Cerebellar cortex (tissue), 1 donor: ENCODE measurements around the gene MCTP1.

Experiments used
- DNase-seq: peaks from one replicate; pipeline ENCODE4 v3.0.0-alpha.2; 2015; ENCODE audit warnings: low spot score

MCTP1 gene

DNA sequence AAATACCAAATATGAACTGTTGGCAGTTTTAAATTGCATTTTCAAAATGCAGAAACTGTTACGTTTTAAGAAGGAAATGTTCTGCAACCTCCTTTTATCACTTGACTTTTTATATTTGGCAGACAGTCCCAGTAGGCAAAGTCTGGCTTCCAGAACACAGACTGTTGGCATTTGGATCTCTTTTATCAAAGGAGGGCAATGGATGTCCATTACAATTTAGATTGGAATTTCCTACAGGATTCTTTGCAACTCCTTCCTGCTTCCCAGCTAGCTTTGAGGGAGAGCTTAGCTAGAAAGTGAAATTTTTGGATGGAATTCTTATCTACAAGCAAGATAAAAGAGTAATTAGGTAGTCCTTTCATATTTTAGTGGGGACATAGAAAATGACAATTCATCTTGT is 523.8 kb downstream of the MCTP1 start:
- DNase-seq: no peak

DNA sequence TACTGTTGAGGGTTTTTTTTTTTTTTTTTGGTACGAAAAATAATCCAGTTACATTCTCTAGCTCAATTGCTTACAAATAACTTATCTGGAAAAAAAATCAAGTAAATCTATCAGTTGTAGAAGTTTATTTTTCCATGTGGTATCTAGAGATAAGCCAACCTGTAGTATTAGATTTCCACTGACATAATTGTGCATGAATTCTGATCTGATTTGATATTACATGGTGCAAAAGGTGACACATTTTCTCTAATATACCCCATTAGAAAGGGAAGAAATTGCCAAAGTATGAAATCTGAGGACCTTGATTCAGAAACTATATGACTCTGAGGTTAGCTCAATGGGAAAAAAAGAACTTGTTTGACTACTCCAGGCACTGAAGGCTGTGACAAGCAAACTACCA is 524.9 kb downstream of the MCTP1 start:
- no peak for DNase-seq

GRCh38 chr5:94759022-94759421 is 525.9 kb downstream of the MCTP1 start:
- DNase-seq: no peak

DNA sequence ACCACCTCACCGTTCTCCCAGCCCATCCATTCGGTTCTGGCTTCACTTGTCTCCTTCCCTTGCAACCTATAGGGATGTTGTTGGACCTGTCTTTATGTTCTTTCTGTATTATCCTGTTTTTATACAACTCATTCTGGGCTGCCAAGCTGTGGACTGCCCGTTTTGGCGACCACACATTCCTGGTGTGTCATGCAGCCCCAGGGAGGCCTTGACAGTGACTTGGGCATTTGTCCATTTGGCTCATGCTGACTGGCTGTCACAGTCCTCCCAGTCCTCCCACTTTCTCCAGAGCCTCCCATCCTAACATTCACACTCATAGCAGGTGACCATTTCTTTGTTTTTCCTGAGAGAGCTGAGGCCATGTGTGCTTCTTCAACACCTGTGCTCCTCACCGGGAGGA is 530.1 kb downstream of the MCTP1 start:
- DNase-seq: peak; percentile 36

- DNase-seq: no peak
Measured at GRCh38 chr5:94751460-94751859, 533.4 kb downstream of the MCTP1 start.

GRCh38 chr5:94750681-94751080 is 534.2 kb downstream of the MCTP1 start:
- peak; percentile 79 for DNase-seq

DNA sequence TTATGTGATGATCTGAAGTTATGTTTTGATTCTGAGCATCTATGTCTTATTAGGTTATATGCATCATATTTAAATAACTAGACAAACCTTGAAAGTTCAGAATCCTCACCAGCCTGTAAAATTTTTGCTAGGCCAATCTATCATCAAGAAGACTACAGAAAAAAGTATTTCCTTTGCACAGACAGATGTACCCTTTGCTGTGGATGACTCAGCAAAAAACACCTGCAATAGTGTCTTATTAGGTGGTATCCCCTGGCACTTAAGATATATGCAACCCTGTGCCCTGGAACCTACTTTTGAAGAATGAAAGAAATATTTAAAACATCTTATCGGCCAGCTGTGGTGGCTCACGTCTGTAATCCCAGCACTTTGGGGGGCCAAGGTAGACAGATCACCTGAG is 535.9 kb downstream of the MCTP1 start:
- DNase-seq: no peak

GRCh38 chr5:94748212-94748611 is 536.7 kb downstream of the MCTP1 start:
- no peak for DNase-seq

DNA sequence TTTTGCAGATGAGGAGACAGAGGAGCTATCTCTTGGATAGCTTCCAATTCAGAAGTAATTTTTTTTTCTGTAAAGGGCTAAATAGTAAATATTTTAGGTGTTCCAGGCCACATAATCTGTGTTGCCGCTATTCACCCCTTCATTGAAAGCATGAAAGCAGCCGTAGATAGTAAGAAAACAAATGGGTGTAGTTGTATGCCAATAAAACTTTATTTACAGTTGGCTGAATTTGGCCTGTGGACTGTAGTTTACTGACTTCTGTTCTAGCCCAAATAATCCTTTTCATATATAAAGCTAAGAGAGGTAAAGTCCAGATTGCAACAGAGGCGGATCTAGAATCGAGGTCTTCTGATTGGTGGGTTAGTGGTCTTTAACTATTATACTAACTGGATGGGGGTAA is 537.5 kb downstream of the MCTP1 start:
- DNase-seq: no peak

GRCh38 chr5:94746731-94747124 is 538.2 kb downstream of the MCTP1 start:
- no peak for DNase-seq

- DNase-seq: no peak
Measured at GRCh38 chr5:94745786-94746730, 538.8 kb downstream of the MCTP1 start.

DNA sequence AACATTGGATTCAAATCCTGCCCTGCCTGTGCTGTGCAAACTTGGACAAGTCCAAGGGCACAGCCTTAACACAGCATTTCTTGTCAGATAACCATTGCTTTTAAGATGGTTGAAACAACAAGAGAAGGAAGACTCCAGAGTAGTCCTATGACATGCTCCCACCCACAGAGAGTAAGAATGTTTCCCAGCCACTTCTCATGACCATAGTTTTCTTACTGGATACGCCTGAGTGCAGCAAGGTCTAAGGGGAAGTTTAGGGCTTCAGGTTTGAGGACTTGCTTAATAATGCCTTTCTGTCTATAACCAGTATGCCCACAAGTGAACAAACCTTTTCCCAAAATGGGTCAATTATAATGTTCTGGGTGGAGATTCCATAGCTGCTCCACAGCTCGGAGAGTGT is 540.0 kb downstream of the MCTP1 start:
- no peak for DNase-seq

GRCh38 chr5:94742852-94743251 is 542.0 kb downstream of the MCTP1 start:
- no peak for DNase-seq

DNA sequence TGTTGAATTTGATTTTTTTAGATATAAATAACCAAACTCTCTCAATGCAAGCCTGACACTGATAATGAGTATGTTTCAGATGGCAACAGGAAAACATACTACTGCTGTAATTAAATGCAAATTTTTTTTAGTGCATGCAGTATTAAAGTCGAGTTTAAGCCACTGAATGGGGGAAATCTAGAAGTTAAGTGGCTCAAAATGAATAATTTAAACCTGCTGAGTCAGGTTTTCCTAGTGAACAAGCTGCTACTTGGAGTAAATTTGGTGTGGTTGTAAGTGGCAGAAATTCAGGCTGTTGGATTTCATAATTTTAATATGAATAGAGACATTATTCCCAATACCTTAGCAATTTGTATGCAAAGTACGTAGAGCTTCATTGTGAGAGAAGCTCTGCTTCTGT is 544.6 kb downstream of the MCTP1 start:
- DNase-seq: no peak

- no peak for DNase-seq
Measured at GRCh38 chr5:94736498-94736897, 548.4 kb downstream of the MCTP1 start.

DNA sequence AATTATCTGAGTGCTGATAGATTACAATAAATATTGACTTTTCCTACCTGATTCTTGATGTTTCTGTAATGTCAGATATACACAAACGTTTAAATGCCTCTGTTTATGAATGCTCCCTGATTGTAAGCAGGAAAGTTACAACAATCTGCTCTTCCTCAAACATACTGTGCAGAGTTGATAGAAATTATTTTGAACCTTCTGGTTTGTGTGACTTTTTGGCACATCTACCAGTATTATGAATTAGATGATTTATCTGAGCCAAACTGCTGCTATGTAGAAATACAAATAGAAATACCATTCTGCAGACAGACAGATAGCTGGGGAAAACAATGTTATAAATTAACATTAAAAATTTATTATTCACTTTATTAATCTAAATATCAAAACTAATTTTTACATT is 553.4 kb downstream of the MCTP1 start:
- DNase-seq: peak; percentile 53

DNA sequence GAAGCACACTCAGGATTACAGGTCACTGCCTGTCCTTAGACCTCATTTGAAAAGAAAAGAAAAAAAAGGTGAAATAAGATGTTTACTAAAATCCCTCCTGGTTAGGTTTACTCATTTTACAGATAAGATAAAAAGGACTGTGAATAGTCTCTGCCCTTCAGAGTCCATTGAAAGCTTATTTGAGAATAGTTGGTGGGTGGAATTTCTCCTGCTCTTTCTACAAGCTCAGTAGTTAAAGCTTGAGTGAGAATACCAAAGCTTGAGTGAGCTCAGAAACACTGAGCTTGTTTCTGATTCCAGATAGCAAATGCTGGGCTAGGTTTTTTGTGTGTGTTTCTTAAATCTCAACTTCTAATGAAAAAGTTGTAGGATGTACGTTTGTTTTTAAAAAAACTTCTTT is 559.8 kb downstream of the MCTP1 start:
- no peak for DNase-seq

DNA sequence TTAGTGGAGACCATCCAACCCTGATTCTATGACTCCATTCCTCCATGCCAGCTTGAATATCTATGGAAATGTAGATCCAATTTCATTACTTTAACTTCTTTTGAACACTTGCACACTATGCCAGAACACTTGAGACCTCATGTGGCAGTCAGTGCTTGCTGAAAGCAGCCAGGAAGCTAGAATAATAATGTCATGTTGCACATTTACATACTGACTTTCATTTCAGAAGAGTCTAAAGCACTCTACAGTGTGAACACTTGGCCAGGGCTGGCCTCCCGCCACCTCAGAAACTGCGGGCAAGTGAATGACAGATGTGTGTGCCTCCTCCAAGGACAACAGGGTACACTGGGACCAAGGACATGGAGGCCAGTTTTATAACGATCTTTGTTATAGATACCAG is 569.1 kb downstream of the MCTP1 start:
- DNase-seq: no peak

DNA sequence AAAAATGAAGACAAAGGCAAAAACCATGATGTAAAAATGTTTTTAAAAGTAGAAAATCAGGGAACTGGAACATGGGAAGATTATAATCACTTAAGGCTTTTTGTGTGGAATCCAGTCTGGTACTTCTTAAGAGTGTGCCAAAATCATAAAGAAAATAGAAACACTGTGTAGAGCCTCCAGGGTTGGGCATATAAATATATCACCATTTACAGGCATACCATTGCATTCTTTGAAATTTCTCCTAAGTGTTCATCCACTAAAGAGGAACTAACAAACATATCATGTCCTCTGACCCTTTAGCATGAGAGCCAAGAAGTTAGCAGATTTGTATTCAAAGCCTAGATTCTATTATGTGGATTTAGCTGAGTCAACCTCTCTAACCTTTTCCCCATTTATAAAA is 573.1 kb downstream of the MCTP1 start:
- DNase-seq: no peak

GRCh38 chr5:94709277-94709676 is 575.6 kb downstream of the MCTP1 start:
- no peak for DNase-seq

GRCh38 chr5:94707359-94707758 is 577.5 kb downstream of the MCTP1 start:
- no peak for DNase-seq

- no peak for DNase-seq
Measured at GRCh38 chr5:94705427-94705826, 579.5 kb downstream of the MCTP1 start.

GRCh38 chr5:94702729-94703128 is 582.2 kb downstream of the MCTP1 start:
- DNase-seq: no peak

DNA sequence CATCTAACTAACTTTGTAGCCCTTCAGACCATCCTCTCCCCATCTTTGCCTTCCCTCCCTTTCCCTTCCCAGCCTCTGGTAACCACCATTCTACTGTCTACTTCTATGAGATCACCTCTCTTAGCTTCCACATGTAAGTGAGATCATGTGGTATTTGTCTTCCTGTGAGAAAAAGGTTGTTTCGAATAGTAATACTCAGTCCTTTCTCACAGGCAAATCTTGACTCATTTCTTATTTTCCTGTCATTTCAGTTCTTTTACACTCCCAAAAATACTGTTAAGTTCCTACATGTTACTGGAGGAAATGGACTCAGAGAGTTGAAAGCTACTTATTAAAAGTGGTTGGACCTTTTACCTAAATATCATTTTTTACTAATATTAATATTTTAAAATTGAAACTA is 584.3 kb downstream of the MCTP1 start:
- DNase-seq: no peak
